HG02798 (cell line): ENCODE measurements around the gene PER3.

Experiments
- ATAC-seq: cut with Tn5 transposase; IDR thresholded peaks from one replicate; pipeline ENCODE4 v1.9.1; 2021; ENCODE audit warnings: mild to moderate bottlenecking; ENCODE audit not compliant: unreplicated experiment, poor library complexity

Gene PER3

GRCh38 chr1:7827126-7827955 lies 43.2 kb downstream of the PER3 start:
- ATAC-seq: no peak

DNA sequence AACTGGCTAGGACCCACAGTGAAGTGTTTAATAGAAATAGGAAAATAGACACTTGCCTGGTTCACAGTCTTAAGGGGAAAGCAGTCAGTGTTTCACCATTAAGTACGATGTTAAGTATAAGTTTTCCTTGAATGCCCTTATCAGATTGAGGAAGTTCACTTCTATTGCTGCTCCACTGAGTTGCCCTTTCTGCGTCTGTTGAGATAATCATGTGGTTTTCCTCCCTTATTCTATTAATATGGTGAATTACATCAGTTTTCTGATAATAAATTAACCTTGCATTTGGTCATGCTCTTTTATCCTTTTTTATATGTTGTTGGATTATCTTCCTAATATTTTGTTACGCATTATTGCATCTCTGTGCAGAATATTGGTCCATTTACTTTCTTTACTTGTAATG lies 47.4 kb downstream of the PER3 start:
- no peak for ATAC-seq

DNA sequence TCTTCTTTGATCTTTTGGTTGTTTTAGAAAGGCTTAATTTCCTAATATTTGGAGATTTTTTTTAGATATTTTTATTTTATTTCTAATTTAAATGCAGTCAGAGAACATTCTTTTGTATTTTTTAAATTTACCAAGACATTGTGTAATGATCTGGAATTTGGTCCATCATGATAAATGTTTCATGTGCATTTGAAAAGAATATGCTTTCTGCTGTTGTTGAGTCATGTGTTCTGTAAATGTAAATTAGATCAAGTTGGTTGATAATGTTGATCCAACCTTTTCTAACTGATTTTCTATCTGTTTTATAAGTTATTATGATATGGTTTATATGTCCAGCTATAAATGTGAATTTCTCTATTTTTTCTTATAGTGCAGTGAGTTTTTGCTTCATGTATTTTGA lies 48.9 kb downstream of the PER3 start:
- ATAC-seq: no peak

DNA sequence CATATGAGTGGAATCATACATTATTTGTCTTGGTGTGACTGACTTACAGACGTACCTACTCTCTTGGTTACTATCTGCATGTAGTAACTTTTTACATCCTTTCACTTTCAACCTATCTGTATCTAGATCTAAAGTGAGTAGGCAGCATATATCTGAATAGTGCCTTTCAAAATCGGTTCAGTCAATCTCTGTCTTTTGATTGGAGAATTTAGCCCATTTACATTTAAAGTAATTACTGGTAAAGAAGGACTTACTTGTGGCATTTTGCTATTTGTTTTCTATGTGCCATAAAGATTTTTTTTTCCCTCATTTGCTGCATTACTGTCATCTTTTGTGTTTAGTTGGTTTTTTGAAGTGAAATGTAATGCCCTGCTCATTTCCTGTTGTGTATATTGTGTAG lies 54.6 kb downstream of the PER3 start:
- no peak for ATAC-seq

DNA sequence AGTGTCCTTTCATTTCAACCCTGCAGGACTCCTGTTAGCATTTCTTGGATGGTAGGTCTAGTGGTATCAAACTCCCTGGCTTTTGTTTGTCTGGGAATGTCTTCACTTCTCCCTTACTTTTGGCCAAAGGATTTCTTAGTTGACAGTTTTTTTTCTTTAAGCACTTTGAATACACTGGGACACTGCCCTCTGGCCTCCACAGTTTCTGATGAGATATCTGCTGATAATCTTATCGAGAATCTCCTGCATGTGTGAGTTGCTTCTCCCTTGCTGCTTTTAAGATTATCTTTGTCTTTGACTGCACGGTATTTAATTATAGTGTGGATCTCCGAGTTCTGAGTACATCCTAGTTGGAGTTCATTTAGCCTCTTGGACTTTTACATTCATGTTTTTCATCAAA lies 55.4 kb downstream of the PER3 start:
- no peak for ATAC-seq

DNA sequence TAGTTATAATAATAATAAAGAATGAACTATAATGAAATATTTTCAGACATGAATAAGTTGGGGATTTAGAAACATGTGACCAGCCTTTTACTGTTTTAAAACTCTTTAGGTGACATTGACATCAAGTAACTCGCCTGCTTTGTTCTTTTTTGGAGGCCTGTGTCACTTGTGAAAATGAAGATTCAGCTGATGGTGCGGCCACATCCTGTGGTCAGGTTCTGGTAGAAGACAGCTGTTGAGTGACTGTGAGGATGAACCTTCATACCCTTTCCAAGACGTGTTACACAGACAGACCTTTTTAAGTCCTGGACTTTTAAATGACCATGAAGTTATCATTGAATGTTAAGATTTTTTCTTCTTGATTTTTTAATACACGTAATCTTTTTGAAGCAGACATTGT lies 58.4 kb downstream of the PER3 start:
- ATAC-seq: no peak

- ATAC-seq: no peak
These were observed 61.7 kb downstream of the PER3 start for GRCh38 chr1:7845761-7846160.

DNA sequence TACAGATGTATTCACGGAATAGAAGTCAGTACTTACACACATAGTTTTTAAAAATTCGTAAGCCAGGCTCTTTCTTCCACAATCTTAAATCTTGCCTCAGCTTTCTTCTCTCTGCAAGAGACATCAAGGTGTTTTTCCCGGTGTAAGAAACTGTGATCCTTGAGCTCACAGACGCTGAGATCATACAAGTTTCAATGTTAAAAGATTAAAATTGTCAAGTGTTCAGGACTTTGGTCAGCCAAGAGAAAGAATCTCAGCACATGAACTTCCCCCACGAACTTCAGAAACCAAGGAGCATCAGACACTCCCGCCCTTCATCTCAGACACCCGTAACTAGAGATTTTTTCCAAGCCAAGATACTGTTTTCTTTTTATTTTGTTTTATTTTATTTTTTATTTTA lies 62.6 kb downstream of the PER3 start:
- ATAC-seq: no peak

DNA sequence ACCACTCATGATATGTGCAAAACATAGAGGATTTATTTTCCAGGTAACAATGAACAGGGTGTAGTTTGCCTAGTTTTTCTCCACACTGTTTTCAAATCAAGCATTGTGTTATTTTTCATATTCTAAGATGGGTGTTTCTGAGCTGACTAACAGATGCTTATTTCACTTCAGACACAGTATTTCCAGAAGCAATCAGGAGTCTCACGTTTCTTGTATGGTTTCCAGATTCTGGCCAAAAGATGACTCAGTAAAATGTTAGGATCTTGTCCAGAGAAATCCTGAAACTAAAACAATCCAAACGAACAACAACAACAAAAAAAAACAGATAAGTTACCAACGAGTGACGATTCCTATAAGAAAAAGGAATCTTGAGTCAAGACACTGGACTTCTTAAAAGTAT lies 63.5 kb downstream of the PER3 start:
- ATAC-seq: no peak

- ATAC-seq: no peak
These were observed 66.7 kb downstream of the PER3 start for GRCh38 chr1:7850786-7851185.

DNA sequence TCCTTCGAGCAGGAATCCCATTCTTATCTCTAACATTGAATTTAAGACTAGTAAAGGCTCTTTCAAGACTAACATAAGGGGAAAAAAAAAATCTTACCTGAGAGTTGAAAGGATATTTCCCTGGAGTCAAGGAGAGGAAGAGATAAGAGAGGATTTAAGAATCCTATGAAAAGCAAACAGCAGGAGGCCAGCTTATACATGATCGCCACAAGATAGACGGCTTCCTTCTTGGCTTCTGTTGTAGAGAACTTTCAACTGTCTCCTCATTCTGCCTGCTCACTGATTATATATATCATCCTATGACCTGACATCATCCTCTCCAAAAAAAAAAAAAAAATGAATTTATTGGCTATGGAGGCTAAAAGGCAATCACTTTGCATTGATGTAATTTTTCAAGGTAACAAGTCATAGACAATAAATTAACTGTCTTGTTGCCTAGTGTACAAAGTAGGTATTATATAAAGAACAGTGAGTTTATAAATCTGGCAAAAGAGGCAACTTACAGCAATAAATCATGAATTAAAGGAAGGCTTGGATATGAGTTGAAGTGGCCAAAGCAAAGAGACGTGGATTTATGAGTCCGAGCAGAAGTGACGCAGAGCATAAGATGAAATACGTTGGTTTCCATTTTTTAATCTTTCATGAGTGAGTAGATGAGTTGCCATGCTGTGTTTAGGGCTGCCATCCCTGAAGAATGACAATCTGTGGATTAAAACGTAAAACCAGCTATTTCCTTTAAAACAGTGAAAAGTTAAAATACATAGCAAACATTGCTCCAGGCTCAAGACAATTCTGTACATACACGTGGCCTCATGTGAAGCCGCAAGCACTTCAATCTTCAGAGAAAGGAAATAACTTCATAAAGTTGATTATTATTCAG lies 69.0 kb downstream of the PER3 start, which contains the start of gene UTS2:
Gene UTS2 (minus strand): TSS at position 262 of the 880 bp plus-strand sequence. CDS start 62 bp downstream, at position 200.
- no peak for ATAC-seq

DNA sequence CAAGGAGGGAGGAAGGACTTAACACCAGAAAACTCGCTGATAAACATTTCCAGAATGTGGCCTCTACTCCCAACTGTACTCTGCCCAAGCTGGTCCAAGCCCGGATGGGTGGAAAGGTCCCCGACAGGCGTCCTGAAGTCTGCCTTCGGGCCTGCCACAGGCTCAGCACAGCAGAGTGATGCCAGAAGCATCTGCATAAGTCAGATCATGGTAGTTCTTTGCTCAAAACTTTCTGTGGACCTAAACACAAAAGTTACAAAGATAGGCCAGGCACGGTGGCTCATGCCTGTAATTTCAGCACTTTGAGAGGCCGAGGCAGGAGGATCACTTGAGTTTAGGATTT lies 69.6 kb downstream of the PER3 start:
- no peak for ATAC-seq

DNA sequence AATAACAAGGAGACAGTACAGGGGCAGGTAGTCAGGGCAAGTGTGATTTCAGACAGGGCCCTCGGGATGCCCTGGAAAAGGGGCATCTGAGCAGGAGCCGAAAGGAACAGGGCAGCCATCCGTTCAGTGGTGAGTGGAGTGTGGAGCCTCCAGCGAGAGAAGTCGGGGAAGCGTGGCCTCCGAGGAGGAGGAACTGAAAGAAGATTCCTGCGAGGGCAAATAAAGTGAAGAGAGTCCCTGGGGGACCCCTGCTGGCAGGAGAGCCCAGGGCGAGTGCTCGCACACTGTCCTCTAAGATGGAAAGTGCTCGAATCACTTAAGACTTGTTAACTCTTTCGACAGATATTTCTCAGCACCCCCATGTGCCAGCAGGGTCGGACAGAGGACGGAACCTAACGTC lies 72.3 kb downstream of the PER3 start:
- ATAC-seq: no peak

- no peak for ATAC-seq
These were observed 72.9 kb downstream of the PER3 start for GRCh38 chr1:7857000-7857399.

DNA sequence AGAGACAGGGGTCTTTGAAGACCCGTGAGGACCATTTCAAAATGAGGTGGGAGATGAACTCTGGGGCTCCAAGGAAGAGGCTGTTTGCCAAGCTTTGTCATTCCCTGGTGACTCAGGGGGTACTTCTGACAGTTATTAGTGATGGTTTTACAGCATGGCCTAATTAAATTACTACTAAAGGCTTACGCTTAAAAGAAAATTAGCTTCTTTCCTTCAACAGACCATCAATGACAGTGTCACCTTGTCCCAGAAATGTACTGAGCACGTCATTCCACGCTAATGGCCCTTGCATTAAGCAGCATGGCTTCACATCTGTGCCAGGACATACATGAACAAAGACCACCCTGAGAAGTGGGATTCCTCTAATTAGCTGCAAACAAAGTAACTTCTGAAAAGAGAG lies 73.9 kb downstream of the PER3 start:
- ATAC-seq: no peak

GRCh38 chr1:7859406-7859805 lies 75.3 kb downstream of the PER3 start:
- no peak for ATAC-seq

DNA sequence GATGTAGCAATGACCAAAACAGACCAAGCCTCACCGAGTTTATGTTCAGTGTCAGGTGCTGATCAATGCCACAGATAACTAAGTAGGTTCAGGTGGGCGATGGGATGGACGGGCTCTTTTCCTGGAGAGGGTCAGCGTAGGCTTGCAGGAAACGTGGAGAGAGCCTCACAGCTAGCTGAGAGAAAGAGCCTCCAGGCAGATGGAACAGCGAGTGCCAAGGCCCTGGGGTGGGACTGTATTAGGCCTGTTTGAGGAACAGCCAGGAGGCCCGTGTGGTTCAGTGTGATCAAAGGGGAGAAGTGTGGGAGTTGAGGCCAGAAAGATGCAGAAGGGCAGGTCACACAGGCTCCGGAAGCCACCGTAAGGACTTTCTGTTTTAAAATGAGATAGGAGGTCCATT lies 76.0 kb downstream of the PER3 start:
- ATAC-seq: no peak

GRCh38 chr1:7861452-7861851 lies 77.4 kb downstream of the PER3 start:
- ATAC-seq: no peak

DNA sequence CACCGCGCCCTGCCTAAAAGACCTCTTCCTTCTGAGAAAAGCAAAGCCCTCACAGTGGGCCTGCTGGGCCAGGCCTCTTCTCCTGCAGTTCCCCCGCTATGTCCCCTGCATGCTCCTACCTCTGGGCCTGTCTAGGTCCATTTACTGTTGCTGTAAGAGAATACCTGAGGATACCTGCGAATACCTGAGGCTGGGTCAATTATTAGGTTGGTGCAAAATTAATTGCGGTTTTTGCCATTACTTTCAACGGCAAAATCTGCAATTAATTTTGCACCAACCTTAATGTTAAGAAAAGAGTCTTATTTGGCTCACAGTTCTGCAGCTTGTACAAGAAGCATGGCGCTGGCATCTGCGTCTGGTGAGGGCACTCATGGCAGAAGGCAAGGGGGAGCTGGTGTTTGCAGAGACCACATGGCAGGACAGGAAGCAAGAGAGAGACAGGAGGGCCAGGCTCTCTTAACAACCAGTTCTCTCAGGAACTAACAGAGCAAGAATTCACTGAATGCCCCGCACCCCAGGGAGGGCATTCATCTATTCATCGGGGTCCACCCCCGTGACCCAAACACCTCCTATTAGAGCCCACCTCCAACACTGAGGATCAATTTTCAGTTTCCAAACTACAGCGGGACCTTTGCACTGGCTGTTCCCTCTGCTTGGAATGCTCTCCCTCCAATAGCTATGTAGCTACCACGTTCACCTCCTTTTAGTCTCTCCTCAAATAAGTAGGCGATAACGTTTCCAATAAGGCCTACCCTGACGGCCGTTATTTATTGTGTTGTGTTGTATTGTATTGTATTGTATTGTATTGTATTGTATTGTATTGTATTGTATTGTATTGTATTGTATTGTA lies 78.3 kb downstream of the PER3 start:
- ATAC-seq: no peak

GRCh38 chr1:7863756-7864328 lies 79.8 kb downstream of the PER3 start:
- ATAC-seq: no peak
